ENCODE data around the gene BBS2.

Gene BBS2

DNA sequence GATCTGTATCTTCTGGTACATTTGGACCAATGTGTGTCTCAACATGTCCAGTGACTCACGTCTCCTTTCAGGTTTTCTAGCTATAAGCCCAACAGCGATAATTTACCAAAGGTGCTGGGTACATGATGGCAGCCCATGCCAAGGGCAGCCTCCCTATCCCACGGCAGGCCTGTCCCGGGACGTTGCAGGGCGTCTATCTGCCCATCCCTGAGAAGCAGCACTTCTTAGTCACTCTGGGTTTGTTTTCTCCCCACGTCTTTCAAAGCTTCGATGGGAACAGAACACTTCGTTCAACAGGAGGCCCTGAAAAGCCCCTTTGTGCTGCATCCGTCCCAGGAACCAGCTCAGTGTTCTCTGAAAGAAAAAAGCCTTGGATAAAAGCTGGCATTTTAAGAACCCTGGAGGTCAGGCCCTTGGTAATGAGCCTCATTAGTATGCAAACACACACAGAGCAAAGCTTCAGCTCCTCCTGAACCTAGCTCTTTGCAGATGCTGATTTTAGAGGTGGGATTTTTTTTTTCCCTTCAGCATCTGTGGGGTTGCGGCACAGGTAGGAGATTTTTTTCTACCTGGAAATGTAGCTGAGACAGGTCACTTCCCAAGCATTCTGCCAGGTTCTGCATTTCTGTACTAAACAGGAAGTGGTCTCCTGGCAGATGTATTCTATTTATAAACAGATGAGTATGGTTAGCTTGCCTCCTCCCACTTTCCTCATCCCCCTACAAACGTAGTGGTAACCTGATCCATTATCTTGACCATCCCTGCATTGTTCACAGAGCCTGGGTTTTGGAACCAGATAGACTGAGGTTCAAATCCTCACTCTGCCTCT is 27.5 kb upstream of the BBS2 start:
- H3K9me3 Mint-ChIP-seq = no peaks in the 10 kb centered on the region
- no peaks in the 10 kb centered on the region for H3K36me3 Mint-ChIP-seq (ENCODE audit: insufficient read depth)
- H3K27ac Mint-ChIP-seq = peak overlapping the region; percentile 15 to 62
- ATAC-seq (replicated peaks) (peak; percentile 40), DNase-seq (no peak)
- peaks cover 5 to 11% of the 10 kb centered on the region in 2 donors for H3K27me3 Mint-ChIP-seq
- peaks cover 5 to 16% of the 10 kb centered on the region in 2 donors for H3K4me1 Mint-ChIP-seq (ENCODE audit: low read depth in 2 of 2)
- peak overlapping the region in 1 of 2 donors; percentile 40 for H3K4me3 Mint-ChIP-seq

DNA sequence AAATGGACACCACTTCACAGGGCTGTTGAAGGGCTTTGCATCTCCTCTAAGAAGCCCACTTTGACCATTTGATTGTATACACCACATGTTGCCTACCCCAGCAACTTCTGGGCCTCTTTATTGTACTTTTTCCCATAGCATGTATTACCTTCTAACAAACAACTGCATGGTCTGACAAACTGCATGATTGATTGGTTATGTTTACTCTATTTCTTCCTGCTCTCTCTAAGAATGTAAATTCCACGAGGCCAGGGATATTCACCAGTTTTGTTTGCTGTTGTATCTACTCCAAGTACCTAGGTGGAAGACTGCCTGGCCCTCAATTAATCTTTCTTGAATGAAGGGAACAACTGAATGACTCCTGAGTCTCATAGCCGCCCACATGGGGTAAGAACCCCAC is 22.2 kb upstream of the BBS2 start:
- no peak for DNase-seq
- H3K36me3 Mint-ChIP-seq (ENCODE audit: insufficient read depth) = no peaks in the 10 kb centered on the region
- ATAC-seq (replicated peaks) = no peak
- H3K27ac Mint-ChIP-seq = no peak overlapping the region
- H3K4me1 Mint-ChIP-seq (ENCODE audit: low read depth in 2 of 2) = peaks cover 0 to 2% of the 10 kb centered on the region in 2 donors
- H3K27me3 Mint-ChIP-seq = peaks cover 25 to 53% of the 10 kb centered on the region in 2 donors
- H3K4me3 Mint-ChIP-seq = no peak overlapping the region
- no peaks in the 10 kb centered on the region for H3K9me3 Mint-ChIP-seq

- Mint-ChIP-seq H3K27me3 (peaks cover 40 to 76% of the 10 kb centered on the region in 2 donors), H3K36me3 (ENCODE audit: insufficient read depth) (no peaks in the 10 kb centered on the region), H3K4me1 (ENCODE audit: low read depth in 2 of 2) (no peaks in the 10 kb centered on the region), H3K27ac (no peak overlapping the region), H3K9me3 (no peaks in the 10 kb centered on the region), H3K4me3 (no peak overlapping the region)
- no peak for ATAC-seq (replicated peaks)
- DNase-seq = no peak
These were observed 19.8 kb upstream of the BBS2 start for GRCh38 chr16:56539656-56540055.

DNA sequence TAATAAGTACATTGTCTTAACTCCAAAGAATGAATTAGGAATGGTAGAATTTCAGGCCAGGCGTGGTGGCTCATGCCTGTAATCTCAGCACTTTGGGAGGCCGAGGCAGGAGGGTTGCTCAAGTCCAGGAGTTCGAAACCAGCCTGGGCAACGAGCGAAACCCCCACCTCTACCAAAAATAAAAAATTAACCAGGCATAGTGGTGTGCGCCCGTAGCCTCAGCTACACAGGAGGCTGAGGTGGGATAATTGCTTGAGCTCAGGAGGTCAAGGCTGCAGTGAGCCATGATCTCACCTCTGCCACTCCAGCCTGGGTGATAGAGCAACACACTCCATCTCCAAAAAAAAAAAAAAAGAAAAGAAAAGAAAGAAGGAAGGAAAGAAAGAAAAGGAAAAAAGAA is 18.5 kb upstream of the BBS2 start:
- no peaks in the 10 kb centered on the region for H3K36me3 Mint-ChIP-seq (ENCODE audit: insufficient read depth)
- peaks cover 47 to 90% of the 10 kb centered on the region in 2 donors for H3K27me3 Mint-ChIP-seq
- H3K4me1 Mint-ChIP-seq (ENCODE audit: low read depth in 2 of 2) = no peaks in the 10 kb centered on the region
- no peak overlapping the region for H3K27ac Mint-ChIP-seq
- H3K9me3 Mint-ChIP-seq = no peaks in the 10 kb centered on the region
- no peak for DNase-seq
- H3K4me3 Mint-ChIP-seq = no peak overlapping the region
- no peak for ATAC-seq (replicated peaks)

DNA sequence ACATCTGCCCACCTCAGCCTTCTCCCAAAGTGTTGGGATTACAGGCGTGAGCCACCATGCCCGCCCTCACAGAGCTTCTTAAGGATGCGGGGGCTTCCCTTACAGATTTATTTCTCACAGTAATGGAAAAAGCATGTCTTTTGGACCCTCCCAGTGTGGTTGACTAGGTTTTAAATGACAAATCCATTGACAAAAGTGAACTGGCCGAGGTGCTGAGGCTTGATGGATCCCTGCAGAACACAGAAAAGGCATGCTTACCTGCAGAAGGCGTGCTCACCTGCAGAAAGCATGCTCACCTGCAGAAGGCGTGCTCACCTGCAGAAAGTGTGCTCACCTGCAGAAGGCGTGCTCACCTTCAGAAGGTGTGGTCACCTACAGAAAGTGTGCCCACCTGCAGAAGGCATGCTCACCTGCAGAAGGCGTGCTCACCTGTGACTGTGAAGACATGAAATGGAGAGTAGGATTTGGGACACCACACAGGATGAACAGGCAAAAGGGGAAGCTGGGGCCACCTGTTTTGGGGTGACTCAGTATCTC is 15.1 kb upstream of the BBS2 start:
- Mint-ChIP-seq H3K36me3 (ENCODE audit: insufficient read depth) (no peaks in the 10 kb centered on the region), H3K9me3 (no peaks in the 10 kb centered on the region), H3K4me1 (ENCODE audit: low read depth in 2 of 2) (no peaks in the 10 kb centered on the region), H3K4me3 (no peak overlapping the region), H3K27me3 (peaks cover 41 to 76% of the 10 kb centered on the region in 2 donors), H3K27ac (no peak overlapping the region)
- no peak for ATAC-seq (replicated peaks)
- no peak for DNase-seq

DNA sequence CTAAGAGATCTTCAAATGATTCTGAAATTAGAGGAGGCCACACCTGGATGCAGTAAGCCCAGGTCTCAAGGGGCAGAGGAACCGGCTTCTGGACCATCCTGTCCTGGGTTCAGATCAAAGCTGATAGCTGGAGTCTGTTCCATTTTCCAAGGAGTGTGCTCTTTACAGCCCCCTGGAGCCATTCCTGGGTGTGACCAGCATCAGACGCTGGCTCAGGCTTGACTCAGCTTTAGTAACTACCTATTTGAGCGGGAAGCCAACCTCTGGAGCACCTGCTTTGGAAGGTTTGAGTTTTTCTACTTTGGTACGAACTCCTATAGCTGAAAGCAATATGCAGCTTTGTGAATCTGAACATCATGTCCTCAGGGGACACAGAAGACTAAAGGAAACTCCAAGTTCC is 12.9 kb upstream of the BBS2 start:
- no peaks in the 10 kb centered on the region for H3K36me3 Mint-ChIP-seq (ENCODE audit: insufficient read depth)
- H3K27ac Mint-ChIP-seq = no peak overlapping the region
- H3K9me3 Mint-ChIP-seq = no peaks in the 10 kb centered on the region
- H3K4me1 Mint-ChIP-seq (ENCODE audit: low read depth in 2 of 2) = no peaks in the 10 kb centered on the region
- ATAC-seq (replicated peaks) (no peak), DNase-seq (no peak)
- peaks cover 25 to 62% of the 10 kb centered on the region in 2 donors for H3K27me3 Mint-ChIP-seq
- no peak overlapping the region for H3K4me3 Mint-ChIP-seq

- Mint-ChIP-seq H3K27ac (no peak overlapping the region), H3K9me3 (no peaks in the 10 kb centered on the region), H3K27me3 (peaks cover 12 to 44% of the 10 kb centered on the region in 2 donors), H3K4me3 (no peak overlapping the region), H3K4me1 (ENCODE audit: low read depth in 2 of 2) (no peaks in the 10 kb centered on the region), H3K36me3 (ENCODE audit: insufficient read depth) (no peaks in the 10 kb centered on the region)
- ATAC-seq (replicated peaks) (no peak), DNase-seq (no peak)
These were observed 11.0 kb upstream of the BBS2 start for GRCh38 chr16:56530872-56531271.

GRCh38 chr16:56525236-56525635 is 5.4 kb upstream of the BBS2 start:
- H3K36me3 Mint-ChIP-seq (ENCODE audit: insufficient read depth) = no peaks in the 10 kb centered on the region
- H3K4me3 Mint-ChIP-seq = no peak overlapping the region
- peaks cover 5% of the 10 kb centered on the region in 2 donors for H3K4me1 Mint-ChIP-seq (ENCODE audit: low read depth in 2 of 2)
- no peaks in the 10 kb centered on the region for H3K9me3 Mint-ChIP-seq
- peaks cover 0 to 9% of the 10 kb centered on the region in 2 donors for H3K27me3 Mint-ChIP-seq
- ATAC-seq (replicated peaks) (no peak), DNase-seq (no peak)
- no peak overlapping the region for H3K27ac Mint-ChIP-seq

GRCh38 chr16:56520251-56520577 is 390 bp upstream of the BBS2 start:
- no peaks in the 10 kb centered on the region for H3K27me3 Mint-ChIP-seq
- no peak for DNase-seq
- no peak for ATAC-seq (replicated peaks)
- H3K27ac Mint-ChIP-seq = peak overlapping the region; percentile 91
- H3K36me3 Mint-ChIP-seq (ENCODE audit: insufficient read depth) = peaks cover 14% of the 10 kb centered on the region
- no peaks in the 10 kb centered on the region for H3K9me3 Mint-ChIP-seq
- H3K4me1 Mint-ChIP-seq (ENCODE audit: low read depth in 2 of 2) = peaks cover 23 to 28% of the 10 kb centered on the region in 2 donors
- H3K4me3 Mint-ChIP-seq = peak overlapping the region; percentile 80 to 81

GRCh38 chr16:56518425-56518824 is 1.4 kb downstream of the BBS2 start:
- Mint-ChIP-seq H3K36me3 (ENCODE audit: insufficient read depth) (peaks cover 14% of the 10 kb centered on the region), H3K27ac (peak overlapping the region; percentile 91), H3K4me3 (peak overlapping the region; percentile 80 to 81), H3K9me3 (no peaks in the 10 kb centered on the region), H3K4me1 (ENCODE audit: low read depth in 2 of 2) (peaks cover 25 to 42% of the 10 kb centered on the region in 2 donors), H3K27me3 (no peaks in the 10 kb centered on the region)
- DNase-seq (no peak), ATAC-seq (replicated peaks) (no peak)

DNA sequence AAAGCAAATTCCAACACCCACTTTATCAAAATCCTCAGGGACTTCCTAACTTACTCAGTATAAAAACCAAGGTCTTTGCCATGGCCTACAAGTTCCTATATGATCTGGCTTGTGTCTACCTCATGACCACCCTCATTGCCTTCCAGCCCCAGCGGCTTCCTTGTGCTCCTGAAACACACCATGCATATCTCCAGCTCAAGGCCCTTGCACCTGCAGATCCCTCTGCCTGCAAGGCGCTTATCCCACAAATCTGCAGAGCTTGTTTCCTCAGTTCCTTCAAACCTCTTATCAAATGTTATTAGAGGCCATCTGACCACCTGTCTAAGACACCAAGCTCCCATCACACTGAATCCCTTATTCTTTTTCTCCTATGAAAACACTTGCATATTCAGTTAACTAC is 2.6 kb downstream of the BBS2 start:
- no peak for DNase-seq
- peaks cover 17% of the 10 kb centered on the region for H3K36me3 Mint-ChIP-seq (ENCODE audit: insufficient read depth)
- no peaks in the 10 kb centered on the region for H3K27me3 Mint-ChIP-seq
- H3K4me1 Mint-ChIP-seq (ENCODE audit: low read depth in 2 of 2) = peaks cover 27 to 49% of the 10 kb centered on the region in 2 donors
- no peak overlapping the region for H3K27ac Mint-ChIP-seq
- no peak for ATAC-seq (replicated peaks)
- no peak overlapping the region for H3K4me3 Mint-ChIP-seq
- H3K9me3 Mint-ChIP-seq = no peaks in the 10 kb centered on the region

- no peaks in the 10 kb centered on the region for H3K9me3 Mint-ChIP-seq
- peaks cover 26 to 48% of the 10 kb centered on the region in 2 donors for H3K4me1 Mint-ChIP-seq (ENCODE audit: low read depth in 2 of 2)
- peak overlapping the region in 1 of 2 donors; percentile 5 for H3K27ac Mint-ChIP-seq
- DNase-seq = no peak
- H3K27me3 Mint-ChIP-seq = no peaks in the 10 kb centered on the region
- ATAC-seq (replicated peaks) = no peak
- peaks cover 17% of the 10 kb centered on the region for H3K36me3 Mint-ChIP-seq (ENCODE audit: insufficient read depth)
- no peak overlapping the region for H3K4me3 Mint-ChIP-seq
These were observed 4.2 kb downstream of the BBS2 start for GRCh38 chr16:56515665-56516064.

GRCh38 chr16:56514845-56515244 is 5.0 kb downstream of the BBS2 start:
- no peak for ATAC-seq (replicated peaks)
- Mint-ChIP-seq H3K4me3 (no peak overlapping the region), H3K9me3 (no peaks in the 10 kb centered on the region), H3K27me3 (no peaks in the 10 kb centered on the region), H3K27ac (no peak overlapping the region), H3K36me3 (ENCODE audit: insufficient read depth) (peaks cover 14% of the 10 kb centered on the region), H3K4me1 (ENCODE audit: low read depth in 2 of 2) (peaks cover 20 to 43% of the 10 kb centered on the region in 2 donors)
- no peak for DNase-seq

DNA sequence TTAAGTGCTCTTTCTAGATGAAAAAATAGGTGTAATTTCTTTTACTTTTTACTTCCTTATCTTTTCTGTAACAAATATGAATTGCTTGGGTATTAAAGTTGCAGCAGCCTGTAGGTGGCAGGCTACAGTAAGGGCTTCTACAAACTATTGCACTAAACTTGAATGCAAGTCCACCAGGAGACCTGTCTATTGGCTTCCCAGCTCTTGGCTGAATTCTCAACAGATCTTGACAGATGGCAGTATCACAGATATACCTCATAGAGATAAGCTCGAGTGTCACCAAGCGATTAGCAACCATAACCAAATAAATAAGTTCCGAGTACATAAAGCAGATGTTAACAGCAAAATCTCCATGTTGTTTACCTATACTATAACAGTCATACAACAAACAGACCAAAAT is 5.9 kb downstream of the BBS2 start:
- H3K4me1 Mint-ChIP-seq (ENCODE audit: low read depth in 2 of 2) = peaks cover 20 to 37% of the 10 kb centered on the region in 2 donors
- DNase-seq = peak; percentile 26 to 54 (median 34)
- H3K4me3 Mint-ChIP-seq = no peak overlapping the region
- peak; percentile 93 for ATAC-seq (replicated peaks)
- no peaks in the 10 kb centered on the region for H3K9me3 Mint-ChIP-seq
- no peaks in the 10 kb centered on the region for H3K27me3 Mint-ChIP-seq
- H3K27ac Mint-ChIP-seq = no peak overlapping the region
- peaks cover 14% of the 10 kb centered on the region for H3K36me3 Mint-ChIP-seq (ENCODE audit: insufficient read depth)

Data from effector memory CD8-positive, alpha-beta T cell (primary cell).